Body of pancreas (tissue), 4 donors: ENCODE measurements around the gene RNF130.

Source experiments
- POLR2A ChIP-seq, 3 donors: fragments of 450-650 bp; IDR thresholded peaks; one replicate each; pipeline ENCODE4 v1.6.1; 2016; ENCODE audit warnings: antibody characterized with exemption in 3 of 3, mild to moderate bottlenecking in 2 of 3
- TF ChIP-seq, protein P1 (sequence below), 7 experiments: fragments of 450-650 bp in 4 of 7; fragments of 200-600 bp in 3 of 7; sonication (generic) in 3 of 7; IDR thresholded peaks; one replicate each; pipeline ENCODE4 v1.5.1; 2016 to 2019; ENCODE audit warnings: antibody characterized with exemption in 7 of 7

DNA sequence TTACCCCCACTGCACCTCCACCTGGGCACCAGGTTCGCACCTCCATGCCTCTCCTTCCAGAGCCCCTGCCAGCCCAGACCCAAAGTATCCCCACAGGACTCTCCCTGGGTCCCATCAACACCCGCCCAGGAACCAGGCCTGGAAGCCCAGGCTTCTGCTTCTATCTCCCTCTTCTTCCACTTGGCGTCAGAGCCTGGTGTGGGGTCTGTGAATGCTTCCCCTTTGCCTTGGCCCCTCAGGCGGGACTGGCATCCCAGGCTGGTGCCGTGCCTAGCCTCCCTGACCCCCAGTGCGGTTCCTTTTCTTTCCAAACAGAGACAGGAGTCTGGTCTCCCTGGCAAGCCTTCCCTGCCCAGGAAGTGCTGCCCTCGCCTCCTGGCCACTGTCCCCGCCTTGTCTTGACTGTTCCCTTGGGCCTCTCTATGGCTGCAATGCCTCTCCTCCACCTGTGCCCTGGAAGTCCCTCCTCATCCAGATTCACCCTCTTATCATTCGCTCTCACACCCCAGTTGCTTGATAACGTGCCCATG is 156.1 kb downstream of the RNF130 start:
- TF ChIP-seq, protein P1, sequence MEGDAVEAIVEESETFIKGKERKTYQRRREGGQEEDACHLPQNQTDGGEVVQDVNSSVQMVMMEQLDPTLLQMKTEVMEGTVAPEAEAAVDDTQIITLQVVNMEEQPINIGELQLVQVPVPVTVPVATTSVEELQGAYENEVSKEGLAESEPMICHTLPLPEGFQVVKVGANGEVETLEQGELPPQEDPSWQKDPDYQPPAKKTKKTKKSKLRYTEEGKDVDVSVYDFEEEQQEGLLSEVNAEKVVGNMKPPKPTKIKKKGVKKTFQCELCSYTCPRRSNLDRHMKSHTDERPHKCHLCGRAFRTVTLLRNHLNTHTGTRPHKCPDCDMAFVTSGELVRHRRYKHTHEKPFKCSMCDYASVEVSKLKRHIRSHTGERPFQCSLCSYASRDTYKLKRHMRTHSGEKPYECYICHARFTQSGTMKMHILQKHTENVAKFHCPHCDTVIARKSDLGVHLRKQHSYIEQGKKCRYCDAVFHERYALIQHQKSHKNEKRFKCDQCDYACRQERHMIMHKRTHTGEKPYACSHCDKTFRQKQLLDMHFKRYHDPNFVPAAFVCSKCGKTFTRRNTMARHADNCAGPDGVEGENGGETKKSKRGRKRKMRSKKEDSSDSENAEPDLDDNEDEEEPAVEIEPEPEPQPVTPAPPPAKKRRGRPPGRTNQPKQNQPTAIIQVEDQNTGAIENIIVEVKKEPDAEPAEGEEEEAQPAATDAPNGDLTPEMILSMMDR (IDR thresholded peaks at IDR 0.05) = no peak
- TF ChIP-seq POLR2A (IDR thresholded peaks at IDR 0.05) = no peak
